Parathyroid adenoma (tissue), 2 donors: ENCODE results near the gene MPHOSPH9.

Experiments
- H2AFZ ChIP-seq: fragments of 300-600 bp; sonication (generic); one replicate; pipeline ENCODE4 v1.7.0; 2017; ENCODE audit warnings: antibody characterized with exemption, mild to moderate bottlenecking
- H3K27ac ChIP-seq: fragments of 300-600 bp; sonication (generic); one replicate; pipeline ENCODE4 v1.7.0; 2017
- H3K27me3 ChIP-seq: fragments of 300-600 bp; sonication (generic); one replicate; pipeline ENCODE4 v1.7.0; 2017; ENCODE audit warnings: low read length; ENCODE audit not compliant: control insufficient read depth, insufficient read depth
- H3K36me3 ChIP-seq: fragments of 300-600 bp; sonication (generic); one replicate; pipeline ENCODE4 v1.7.0; 2017; ENCODE audit warnings: low read length; ENCODE audit not compliant: control insufficient read depth, insufficient read depth
- H3K4me1 ChIP-seq: fragments of 300-600 bp; sonication (generic); one replicate; pipeline ENCODE4 v1.7.0; 2017; ENCODE audit warnings: control low read depth
- H3K4me2 ChIP-seq: fragments of 300-600 bp; sonication (generic); one replicate; pipeline ENCODE4 v1.7.0; 2017; ENCODE audit warnings: low read length
- H3K4me3 ChIP-seq: fragments of 300-600 bp; sonication (generic); one replicate; pipeline ENCODE4 v1.7.0; 2017; ENCODE audit warnings: low read depth, low read length
- H3K79me2 ChIP-seq: fragments of 300-600 bp; sonication (generic); one replicate; pipeline ENCODE4 v1.7.0; 2017; ENCODE audit warnings: control low read depth
- H3K9ac ChIP-seq: fragments of 300-600 bp; sonication (generic); one replicate; pipeline ENCODE4 v1.7.0; 2017; ENCODE audit warnings: mild to moderate bottlenecking
- H3K9me3 ChIP-seq: fragments of 300-600 bp; sonication (generic); one replicate; pipeline ENCODE4 v1.7.0; 2017; ENCODE audit warnings: low read length; ENCODE audit not compliant: control insufficient read depth
- CTCF ChIP-seq: fragments of 300-600 bp; sonication (generic); IDR thresholded peaks from one replicate; pipeline ENCODE4 v1.7.0; 2017; ENCODE audit warnings: antibody characterized with exemption, mild to moderate bottlenecking
- donor health status: primary hyperparathyroidism.

The MPHOSPH9 gene

GRCh38 chr12:123142921-123143735 is 89.8 kb downstream of the MPHOSPH9 start:
- H3K4me1 ChIP-seq = peaks cover 33% of the 10 kb centered on the region
- H3K9me3 ChIP-seq = no peaks in the 10 kb centered on the region
- H3K4me2 ChIP-seq = no peak overlapping the region
- peaks cover 15% of the 10 kb centered on the region for H3K79me2 ChIP-seq
- H3K36me3 ChIP-seq = no peaks in the 10 kb centered on the region
- H3K27me3 ChIP-seq = no peaks in the 10 kb centered on the region
- H3K9ac ChIP-seq = no peak overlapping the region
- H3K4me3 ChIP-seq = no peak overlapping the region
- no peak overlapping the region for H2AFZ ChIP-seq
- no peak for TF ChIP-seq CTCF
- peak overlapping the region; percentile 22 for H3K27ac ChIP-seq

GRCh38 chr12:123142518-123142840 is 90.5 kb downstream of the MPHOSPH9 start:
- H3K9ac ChIP-seq = no peak overlapping the region
- peaks cover 33% of the 10 kb centered on the region for H3K4me1 ChIP-seq
- H3K9me3 ChIP-seq = no peaks in the 10 kb centered on the region
- H3K27ac ChIP-seq = peak overlapping the region; percentile 47
- TF ChIP-seq CTCF = no peak
- H3K4me3 ChIP-seq = no peak overlapping the region
- no peaks in the 10 kb centered on the region for H3K27me3 ChIP-seq
- H3K36me3 ChIP-seq = no peaks in the 10 kb centered on the region
- peaks cover 16% of the 10 kb centered on the region for H3K79me2 ChIP-seq
- H3K4me2 ChIP-seq = no peak overlapping the region
- H2AFZ ChIP-seq = no peak overlapping the region

- no peaks in the 10 kb centered on the region for H3K9me3 ChIP-seq
- no peaks in the 10 kb centered on the region for H3K36me3 ChIP-seq
- peak overlapping the region; percentile 45 for H3K4me2 ChIP-seq
- no peak overlapping the region for H3K9ac ChIP-seq
- peak overlapping the region; percentile 47 for H3K27ac ChIP-seq
- peaks cover 22% of the 10 kb centered on the region for H3K79me2 ChIP-seq
- H2AFZ ChIP-seq = peak overlapping the region; percentile 45
- no peak for TF ChIP-seq CTCF
- no peak overlapping the region for H3K4me3 ChIP-seq
- H3K27me3 ChIP-seq = no peaks in the 10 kb centered on the region
- H3K4me1 ChIP-seq = peaks cover 33% of the 10 kb centered on the region
Measured at GRCh38 chr12:123141615-123142517, 91.1 kb downstream of the MPHOSPH9 start.

GRCh38 chr12:123140676-123141614 is 92.0 kb downstream of the MPHOSPH9 start:
- Histone ChIP-seq H2AFZ (peak overlapping the region; percentile 75), H3K4me1 (peaks cover 33% of the 10 kb centered on the region), H3K9ac (no peak overlapping the region), H3K27ac (peak overlapping the region; percentile 47), H3K79me2 (peaks cover 28% of the 10 kb centered on the region), H3K36me3 (no peaks in the 10 kb centered on the region), H3K4me3 (no peak overlapping the region), H3K27me3 (no peaks in the 10 kb centered on the region), H3K9me3 (no peaks in the 10 kb centered on the region), H3K4me2 (peak overlapping the region; percentile 44)
- TF ChIP-seq CTCF = no peak
